Raji (cell line): ENCODE measurements around the gene RNU5B-1.

ENCODE experiments used
- POLR2A ChIP-seq: IDR thresholded peaks from 2 replicates; pipeline ENCODE4 v1.6.1; 2011; ENCODE audit warnings: low read depth, low read length, control low read depth; ENCODE audit not compliant: insufficient read depth

The RNU5B-1 gene

DNA sequence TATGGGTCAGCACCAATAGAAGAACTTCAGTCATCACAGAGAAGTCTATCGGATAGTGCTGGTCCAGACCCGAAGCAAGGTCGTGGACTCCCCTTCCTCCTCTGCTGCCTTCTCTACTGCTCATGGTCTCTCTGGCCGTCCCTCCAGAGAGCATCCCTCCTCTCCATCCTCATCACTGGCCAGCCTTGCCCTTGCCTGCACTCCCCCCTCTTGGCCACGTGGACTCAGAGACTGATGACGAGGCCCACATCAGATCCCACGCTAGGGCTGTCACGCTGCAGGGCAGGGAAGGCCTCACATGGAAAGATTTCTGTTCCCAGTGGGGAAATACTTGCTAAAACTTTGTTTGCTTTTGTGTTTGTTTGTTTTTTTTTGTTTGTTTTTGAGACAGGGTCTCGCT lies 38.0 kb downstream of the RNU5B-1 start:
- no peak for TF ChIP-seq POLR2A

DNA sequence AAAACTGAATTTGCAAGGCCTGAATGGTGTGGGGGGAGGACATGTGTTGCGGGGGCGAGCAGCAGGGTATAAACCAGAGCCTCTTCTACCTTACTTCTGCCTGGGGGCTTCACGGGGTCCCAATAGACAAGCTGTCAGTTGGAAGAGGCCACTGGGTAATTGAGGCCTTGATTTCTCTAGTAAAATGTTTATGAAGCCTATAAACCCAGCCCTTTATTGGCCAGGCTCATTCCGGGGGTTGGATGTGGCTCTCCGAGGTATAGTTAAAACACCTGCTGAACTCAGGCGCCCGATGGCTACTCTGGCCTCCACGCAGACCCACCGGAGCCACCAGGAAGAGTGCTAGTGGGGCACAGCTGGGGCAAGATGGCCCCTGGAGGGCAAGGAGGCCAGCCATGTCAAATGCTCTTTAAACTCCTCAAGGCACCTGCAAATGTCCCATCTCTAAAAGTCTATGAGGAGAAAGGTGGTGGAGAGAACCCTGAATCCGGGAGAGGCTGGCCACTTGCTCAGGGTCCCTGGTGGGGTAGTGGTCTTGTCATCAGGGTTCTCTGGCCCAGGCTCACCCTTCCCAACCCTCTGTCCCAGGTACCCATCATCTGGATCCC lies 39.0 kb downstream of the RNU5B-1 start:
- no peak for TF ChIP-seq POLR2A

DNA sequence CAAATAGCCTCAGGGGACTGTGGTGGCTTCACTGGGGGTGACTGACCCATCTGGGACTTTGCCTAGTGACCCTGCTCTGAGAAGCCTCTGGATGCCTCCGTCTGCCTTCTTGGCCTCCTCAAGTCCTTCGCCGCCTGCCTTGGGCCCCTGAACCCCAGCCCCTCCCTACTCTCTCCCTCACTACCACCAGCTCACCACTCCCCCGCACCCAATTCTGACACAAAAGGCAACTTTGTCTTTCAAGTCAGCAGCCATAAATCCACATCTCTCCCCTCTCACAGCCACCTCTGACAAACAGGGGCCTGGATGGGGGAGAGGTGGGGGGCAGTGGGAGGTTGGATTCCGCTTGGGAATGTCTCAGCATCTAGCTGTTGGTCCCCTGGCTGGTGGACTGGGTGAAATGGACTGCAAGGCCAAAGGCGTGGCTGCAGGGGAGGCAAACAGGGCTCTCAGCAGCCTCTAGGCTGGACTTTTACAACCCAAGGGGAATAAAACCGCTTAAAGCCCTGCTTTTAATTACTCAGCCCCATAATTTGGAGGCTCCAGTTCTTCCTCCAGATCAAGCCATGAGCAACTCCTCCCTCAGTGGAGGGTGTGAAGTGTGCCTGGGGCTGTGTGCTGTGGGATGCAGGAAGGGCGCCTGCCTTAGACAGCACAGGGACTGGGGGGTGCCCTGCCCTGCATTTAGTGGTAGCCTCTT lies 39.9 kb downstream of the RNU5B-1 start:
- TF ChIP-seq POLR2A, result no peak

DNA sequence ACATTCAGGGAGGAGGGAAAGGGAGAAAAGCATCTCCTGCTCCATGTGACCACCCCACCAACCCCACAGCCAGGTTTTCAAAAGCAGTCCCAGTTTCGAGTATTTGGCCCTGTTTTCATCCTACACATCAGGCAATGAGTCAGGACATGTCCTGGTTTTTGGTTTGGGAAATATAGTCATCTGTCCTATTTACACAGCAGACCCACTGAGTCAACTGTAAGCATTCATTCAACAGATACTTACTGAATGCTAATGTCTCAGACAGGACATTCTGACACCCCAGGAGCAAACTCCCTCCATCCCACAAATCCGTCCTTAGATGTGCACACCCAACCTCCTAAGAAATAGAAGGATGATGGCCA lies 40.4 kb downstream of the RNU5B-1 start:
- TF ChIP-seq POLR2A, result no peak

DNA sequence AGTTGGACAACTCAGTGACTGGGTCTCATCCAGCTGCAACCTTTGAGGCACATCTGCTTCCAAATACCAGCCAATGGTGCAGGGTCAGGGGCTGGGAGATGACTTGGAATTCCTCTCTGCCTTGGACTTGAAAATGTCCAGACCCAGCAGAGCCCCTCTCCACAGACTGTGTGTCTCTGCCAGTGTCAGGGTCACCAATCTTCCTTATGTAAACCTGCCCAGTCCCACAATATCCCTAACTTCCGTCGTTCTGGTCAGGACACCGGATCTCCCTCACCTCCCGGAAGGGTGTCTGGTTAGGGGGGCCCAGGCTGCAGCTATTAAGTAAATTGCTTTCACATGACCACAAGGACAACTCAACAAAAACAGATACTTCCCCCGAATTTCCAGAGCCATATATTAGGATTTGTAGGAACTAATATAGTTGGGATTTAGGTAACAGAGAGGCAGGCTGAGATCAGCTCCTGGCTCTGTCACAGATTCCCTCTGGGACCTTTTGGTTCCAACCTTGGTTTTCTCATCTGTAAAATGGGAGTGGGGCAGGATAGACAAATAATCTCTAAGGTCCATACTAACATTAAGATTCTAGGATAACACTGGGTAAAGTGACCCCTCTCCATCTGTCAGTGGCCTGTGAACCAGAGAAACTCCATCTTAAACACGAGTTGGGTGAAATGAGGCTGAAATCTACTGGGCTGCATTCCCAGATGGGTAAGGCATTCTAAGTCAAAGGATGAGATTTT lies 42.5 kb downstream of the RNU5B-1 start:
- TF ChIP-seq POLR2A, result no peak

DNA sequence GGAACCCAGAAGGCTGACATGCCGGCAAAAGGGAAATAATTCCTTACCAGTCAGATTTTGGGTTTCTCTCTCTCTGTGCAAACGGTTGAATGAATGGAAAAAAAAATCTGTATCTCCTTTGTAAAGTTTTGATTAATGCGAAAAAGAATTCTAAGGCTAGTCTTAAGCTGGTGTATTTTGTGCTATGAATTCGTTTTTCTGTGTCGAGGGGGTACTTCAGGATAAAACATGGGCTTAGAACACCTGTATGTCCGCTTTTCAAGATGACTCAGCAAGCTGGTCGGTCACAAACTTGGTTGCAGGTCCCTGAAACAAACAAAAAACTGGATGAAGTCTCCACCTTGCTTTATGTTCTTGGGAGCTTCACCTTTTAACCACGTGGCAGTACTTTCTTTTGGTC lies 44.9 kb downstream of the RNU5B-1 start:
- no peak for TF ChIP-seq POLR2A
